Lung (tissue), 12 donors: ENCODE results near the gene ZNF516. TPM values are rescaled to one million over a fixed set of nuclear protein-coding genes. Genes with fewer than 3 reads are reported as not detected.

ENCODE experiments used
- ATAC-seq: fragments of 200-7000 bp; cut with Tn5 transposase; one replicate; pipeline ENCODE4 v1.9.1; 2020; ENCODE audit warnings: moderate number of reproducible peaks; ENCODE audit not compliant: insufficient read depth, low FRiP score
- DNase-seq, 3 donors: peaks; one replicate each; pipeline ENCODE4 v3.0.0-alpha.2; 2013 to 2017
- H3K27ac ChIP-seq, 2 donors: one replicate each; pipeline ENCODE4 v1.5.1; 2013; ENCODE audit warnings: mild to moderate bottlenecking in 2 of 2, moderate library complexity in 2 of 2, control low read depth in 1 of 2, inconsistent platforms in 1 of 2, low read depth in 1 of 2, low read length in 1 of 2
- H3K27me3 ChIP-seq, 3 donors: one replicate each; pipeline ENCODE4 v1.5.1; 2013; ENCODE audit warnings: low read length in 2 of 3; ENCODE audit not compliant: control insufficient read depth in 3 of 3, insufficient read depth in 3 of 3
- H3K36me3 ChIP-seq, 4 donors: one replicate each; pipeline ENCODE4 v1.5.1; 2013; ENCODE audit warnings: low read length in 4 of 4, mild to moderate bottlenecking in 1 of 4, moderate library complexity in 1 of 4; ENCODE audit not compliant: control insufficient read depth in 4 of 4, insufficient read depth in 4 of 4
- H3K4me1 ChIP-seq, 5 donors: one replicate each; pipeline ENCODE4 v1.5.1; 2013; ENCODE audit warnings: low read length in 5 of 5, mild to moderate bottlenecking in 2 of 5, moderate library complexity in 1 of 5; ENCODE audit not compliant: control insufficient read depth in 5 of 5, insufficient read depth in 5 of 5
- H3K4me3 ChIP-seq: one replicate; pipeline ENCODE4 v1.5.1; 2013; ENCODE audit warnings: mild to moderate bottlenecking, control low read depth, moderate library complexity
- H3K9ac ChIP-seq, 2 donors: one replicate each; pipeline ENCODE4 v1.5.1; 2013; ENCODE audit warnings: low read length in 2 of 2, control low read depth in 1 of 2; ENCODE audit not compliant: insufficient read depth in 1 of 2
- H3K9me3 ChIP-seq, 4 donors: one replicate each; pipeline ENCODE4 v1.5.1; 2013; ENCODE audit warnings: low read length in 3 of 4, mild to moderate bottlenecking in 1 of 4, moderate library complexity in 1 of 4; ENCODE audit not compliant: control insufficient read depth in 4 of 4, insufficient read depth in 3 of 4
- CTCF ChIP-seq: IDR thresholded peaks from 2 replicates; pipeline ENCODE4 v1.5.1; 2012; ENCODE audit warnings: mild to moderate bottlenecking; ENCODE audit errors: control extremely low read depth, extremely low read depth
- WGBS, 2 donors: extraction: QIAGEN DNeasy Blood & Tissue Kit; methylation state at CpG; one replicate each; pipeline ENCODE4 v1.1.7; 2013; 5-methylcytosine and 5-hydroxymethylcytosine counted together
- polyA plus RNA-seq, 2 donors: library from polyadenylated mRNA; stranded (reverse); fragments of 200-250 nt; gene quantifications; one replicate each; pipeline ENCODE4 v1.2.1, GENCODE V29; 2013
- total RNA-seq, 2 donors: library from RNA; depleted of rRNA in 1 of 2; stranded (reverse); fragments of >200 nt in 1 of 2; gene quantifications; one replicate each; pipeline ENCODE4 v1.2.1, GENCODE V29; 2014 to 2021
- donor health status: control.
- donor health status: control.
- donor health status: Bipolar disorder and iron deficiency.
- donor health status: healthy.
- donor health status: DM: yes; HTN: yes; CAD: no.

Gene ZNF516
- total and polyA plus RNA-seq, 4 donors: 7.7 to 45.4 (median 26.4) TPM

GRCh38 chr18:76364282-76365259, 130.5 kb downstream of the ZNF516 start:
- Histone ChIP-seq H3K4me1 (peaks cover 0 to 12% (median 0%) of the 10 kb centered on the region in 5 donors), H3K4me3 (no peak overlapping the region), H3K36me3 (peaks cover 3 to 39% (median 14%) of the 10 kb centered on the region in 4 donors), H3K27me3 (no peaks in the 10 kb centered on the region), H3K9me3 (no peaks in the 10 kb centered on the region), H3K9ac (no peak overlapping the region), H3K27ac (no peak overlapping the region)
- ATAC-seq: no peak
- DNase-seq: no peak
- 89 to 97% methylated on average over 14 of the region's 14 CpGs for WGBS, 2 donors
- no peak for TF ChIP-seq CTCF

- TF ChIP-seq CTCF: no peak
- Histone ChIP-seq H3K36me3 (peaks cover 3 to 45% (median 17%) of the 10 kb centered on the region in 4 donors), H3K27ac (no peak overlapping the region), H3K9ac (no peak overlapping the region), H3K9me3 (no peaks in the 10 kb centered on the region), H3K27me3 (no peaks in the 10 kb centered on the region), H3K4me1 (peaks cover 0 to 16% (median 0%) of the 10 kb centered on the region in 5 donors), H3K4me3 (no peak overlapping the region)
- ATAC-seq: no peak
- peak in 2 of 3 donors; percentile 46 to 63 for DNase-seq
- 88 to 94% methylated on average over 12 of the region's 12 CpGs for WGBS, 2 donors
Measured at GRCh38 chr18:76363436-76364120, 131.5 kb downstream of the ZNF516 start.

GRCh38 chr18:76362676-76363075, 132.4 kb downstream of the ZNF516 start:
- no peak for TF ChIP-seq CTCF
- Histone ChIP-seq H3K27ac (no peak overlapping the region), H3K4me1 (peaks cover 0 to 16% (median 0%) of the 10 kb centered on the region in 5 donors), H3K27me3 (no peaks in the 10 kb centered on the region), H3K4me3 (no peak overlapping the region), H3K9me3 (no peaks in the 10 kb centered on the region), H3K36me3 (peaks cover 3 to 42% (median 19%) of the 10 kb centered on the region in 4 donors), H3K9ac (no peak overlapping the region)
- ATAC-seq (no peak), DNase-seq (no peak)
- 95 to 96% methylated on average over 7 of the region's 7 CpGs for WGBS, 2 donors
